ENCODE results near the gene CD180. TPM values are rescaled to one million over a fixed set of nuclear protein-coding genes. Genes with fewer than 3 reads are reported as not detected.

CD180 gene
- total RNA-seq: 0.06 TPM in 1 of 2 replicates, not detected in the other

GRCh38 chr5:67196537-67197059, at the start of gene CD180:
Gene CD180, minus strand, starts transcription at chr5:67196799. Its CDS starts 158 bp downstream, at chr5:67196641.

